Measurements from ENCODE around the gene SPNS2. TPM values are rescaled to one million over a fixed set of nuclear protein-coding genes. Genes with fewer than 3 reads are reported as not detected.

The SPNS2 gene
- total and polyA plus RNA-seq, 2 of the 8 experiments (the other 6 are each of a cell fraction or from before 2014, with no cell fraction given), result 1.2 to 1.5 TPM

- WGBS, 2 experiments (ENCODE audit: extremely low coverage in 1 of 2, insufficient coverage in 1 of 2, insufficient read length in 1 of 2, insufficient replicate concordance in 2 of 2, low coverage in 1 of 2, low lambda C conversion rate in 2 of 2, missing lambda C conversion rate in 1 of 2), result 94% methylated on average over 8 of the region's 8 CpGs; no CpG with 5 or more reads in 1 of the 2 experiments
- Histone ChIP-seq H3K79me2 (ENCODE audit: control insufficient read depth in 1 of 2, insufficient read depth in 2 of 2, low read length in 2 of 2) (no peaks in the 10 kb centered on the region), H3K23me2 (ENCODE audit: low read depth, low read length) (no peaks in the 10 kb centered on the region), H2AK5ac (ENCODE audit: low read depth, low read length) (no peak overlapping the region), H3K27me3 (replicated peaks in 1 of 4; ENCODE audit: control insufficient read depth in 3 of 4, extremely low read depth in 1 of 4, insufficient read depth in 3 of 4, low read length in 3 of 4) (no peaks in the 10 kb centered on the region; a peak in 2 of 7 replicates), H3K4ac (replicated peaks; ENCODE audit: insufficient read length, low read depth, low read length) (no peak overlapping the region), H2AFZ (ENCODE audit: low read length) (no peak overlapping the region), H4K8ac (ENCODE audit: extremely low read depth, insufficient read depth, low read length) (no peak overlapping the region), H3K18ac (ENCODE audit: extremely low read depth, low read length) (no peak overlapping the region), H2BK12ac (ENCODE audit: low read depth, low read length) (no peak overlapping the region), H4K5ac (ENCODE audit: insufficient read length, low read depth, low read length) (no peak overlapping the region), H3K9me3 (ENCODE audit: insufficient read depth in 2 of 2, low read depth in 1 of 2, low read length in 1 of 2) (no peaks in the 10 kb centered on the region), H3K79me1 (ENCODE audit: low read depth, low read length) (no peaks in the 10 kb centered on the region; the same call in 1 of the 2 replicates), H4K20me1 (replicated peaks in 1 of 2; ENCODE audit: control insufficient read depth in 1 of 2, insufficient read depth in 2 of 2, low read length in 2 of 2) (no peaks in the 10 kb centered on the region), H3K4me3 (ENCODE audit: extremely low read depth in 1 of 4, insufficient read depth in 2 of 4, low read depth in 3 of 4, low read length in 4 of 4) (no peak overlapping the region), H3K14ac (ENCODE audit: insufficient read length) (no peak overlapping the region), H3K27ac (ENCODE audit: low read depth, low read length) (no peak overlapping the region), H3K23ac (ENCODE audit: insufficient read length) (no peak overlapping the region), H3K36me3 (ENCODE audit: control insufficient read depth in 2 of 4, insufficient read depth in 4 of 4, low read length in 3 of 4) (no peaks in the 10 kb centered on the region), H2BK20ac (ENCODE audit: low read length) (no peak overlapping the region), H3K56ac (replicated peaks; ENCODE audit: insufficient read length, low read depth, low read length) (no peak overlapping the region), H3K4me2 (ENCODE audit: insufficient read depth in 1 of 2, low read depth in 2 of 2, low read length in 2 of 2) (no peak overlapping the region), H2BK5ac (ENCODE audit: low read depth, low read length) (no peak overlapping the region), H2BK15ac (ENCODE audit: low read length) (no peak overlapping the region), H2BK120ac (replicated peaks; ENCODE audit: low read depth, low read length) (no peak overlapping the region), H3K4me1 (replicated peaks in 1 of 4; ENCODE audit: control insufficient read depth in 3 of 4, insufficient read depth in 4 of 4, low read length in 3 of 4) (peaks cover 0 to 7% (median 5%) of the 10 kb centered on the region in 4 experiments; a peak in 5 of 7 replicates), H4K91ac (replicated peaks; ENCODE audit: insufficient read length, low read length) (no peak overlapping the region), H3K9ac (replicated peaks in 1 of 4; ENCODE audit: extremely low read depth in 1 of 4, low read depth in 3 of 4, low read length in 3 of 4) (no peak overlapping the region; a peak in 1 of 7 replicates)
- FAIRE-seq, result no peak
- ChIA-PET POLR2A (ENCODE audit: partially characterized antibody) (interaction anchor here (1.4 kb wide), 1 partner anchor 10 kb away, joined by 3 read pairs; no protein-coding TSS in a partner anchor), CTCF (ENCODE audit: partially characterized antibody) (interaction anchor here (0.6 to 2.7 kb wide), 6 partner anchors 9 to 368 kb away, joined by 3 to 14 read pairs (median 4); no protein-coding TSS in a partner anchor)
- TF ChIP-seq SIX5 (IDR thresholded peaks at IDR 0.05; ENCODE audit: low read depth, low read length) (no peak), FOSL1 (IDR thresholded peaks at IDR 0.05; ENCODE audit: insufficient read depth, low read depth, low read length) (no peak), JUN (IDR thresholded peaks at IDR 0.05; ENCODE audit: low read depth, low read length) (no peak), ZNF274 (IDR thresholded peaks at IDR 0.05; ENCODE audit: borderline replicate concordance, extremely low read depth, low read length) (no peak), JUND (IDR thresholded peaks at IDR 0.05; ENCODE audit: low read length) (no peak), RFX5 (IDR thresholded peaks at IDR 0.05; ENCODE audit: borderline replicate concordance, low read depth, low read length) (no peak), GTF2F1 (IDR thresholded peaks at IDR 0.05; ENCODE audit: borderline replicate concordance, low read depth, low read length) (no peak), EP300 (IDR thresholded peaks at IDR 0.05; ENCODE audit: borderline replicate concordance in 1 of 2, low read depth in 2 of 2, low read length in 2 of 2) (no peak), GABPA (IDR thresholded peaks at IDR 0.05; ENCODE audit: borderline replicate concordance, insufficient read depth, low read length) (no peak), RAD21 (IDR thresholded peaks at IDR 0.05 in 1 of 2, conservative IDR thresholded peaks at IDR 0.05 in 1 of 2; ENCODE audit: low read depth in 2 of 2, low read length in 2 of 2) (no peak), POU5F1 (IDR thresholded peaks at IDR 0.05; ENCODE audit: low read depth, low read length) (no peak)
- no peak for DNase-seq (ENCODE audit: low read depth in 1 of 2, low spot score in 2 of 2)
Observed at GRCh38 chr17:4509401-4509800, 10.7 kb downstream of the SPNS2 start.
